GM12875 (cell line): ENCODE results near the gene SELENOW.

Source experiments
- H3K4me3 ChIP-seq: one replicate; pipeline ENCODE4 v1.5.1; 2011; ENCODE audit warnings: low read depth, low read length, control low read depth
- CTCF ChIP-seq: IDR thresholded peaks from 2 replicates; pipeline ENCODE4 v1.5.1; 2011; ENCODE audit warnings: low read depth, mild to moderate bottlenecking, control low read depth, inconsistent platforms, low read length, moderate library complexity, borderline replicate concordance; ENCODE audit not compliant: insufficient read depth

The SELENOW gene

GRCh38 chr19:47741544-47742140 lies 36.9 kb upstream of the SELENOW start:
- no peak overlapping the region for H3K4me3 ChIP-seq
- no peak for TF ChIP-seq CTCF

- no peak for TF ChIP-seq CTCF
- no peak overlapping the region for H3K4me3 ChIP-seq
These were observed 35.9 kb upstream of the SELENOW start for GRCh38 chr19:47742634-47743033.

GRCh38 chr19:47745010-47745901 lies 33.2 kb upstream of the SELENOW start, which contains the start of gene NOP53:
Gene NOP53 (plus strand): TSS chr19:47745546. CDS start chr19:47745560, 14 bp downstream.
- no peak for TF ChIP-seq CTCF
- H3K4me3 ChIP-seq = peak within 1 kb of the TSS; percentile 71

GRCh38 chr19:47746129-47746528 lies 32.4 kb upstream of the SELENOW start:
- peak overlapping the region; percentile 71 for H3K4me3 ChIP-seq

- no peak overlapping the region for H3K4me3 ChIP-seq
- TF ChIP-seq CTCF = no peak
These were observed 29.2 kb upstream of the SELENOW start for GRCh38 chr19:47749326-47749725.

GRCh38 chr19:47750752-47751151 lies 27.8 kb upstream of the SELENOW start:
- no peak for TF ChIP-seq CTCF
- no peak overlapping the region for H3K4me3 ChIP-seq

GRCh38 chr19:47752440-47753211 lies 25.9 kb upstream of the SELENOW start:
- TF ChIP-seq CTCF = no peak
- no peak overlapping the region for H3K4me3 ChIP-seq
